Ishikawa (cell line): ENCODE measurements around the gene RAB37.

Source experiments
- CEBPB ChIP-seq: IDR thresholded peaks from 2 replicates; pipeline ENCODE4 v1.6.1; 2012
- EGR1 ChIP-seq: IDR thresholded peaks from 2 replicates; pipeline ENCODE4 v1.6.1; 2012
- EP300 ChIP-seq: IDR thresholded peaks from 2 replicates; pipeline ENCODE4 v1.6.1; 2012; ENCODE audit warnings: borderline replicate concordance
- FOXM1 ChIP-seq: IDR thresholded peaks from 2 replicates; pipeline ENCODE4 v1.6.1; 2012; ENCODE audit warnings: low read depth, borderline replicate concordance
- YY1 ChIP-seq: IDR thresholded peaks from 2 replicates; pipeline ENCODE4 v1.6.1; 2012; ENCODE audit warnings: low read depth
- TF ChIP-seq, protein P1 (sequence below): IDR thresholded peaks from 2 replicates; pipeline ENCODE4 v1.6.1; 2012
- TF ChIP-seq, protein P2 (sequence below): IDR thresholded peaks from 2 replicates; pipeline ENCODE4 v1.6.1; 2012; ENCODE audit warnings: low read depth, mild to moderate bottlenecking

DNA sequence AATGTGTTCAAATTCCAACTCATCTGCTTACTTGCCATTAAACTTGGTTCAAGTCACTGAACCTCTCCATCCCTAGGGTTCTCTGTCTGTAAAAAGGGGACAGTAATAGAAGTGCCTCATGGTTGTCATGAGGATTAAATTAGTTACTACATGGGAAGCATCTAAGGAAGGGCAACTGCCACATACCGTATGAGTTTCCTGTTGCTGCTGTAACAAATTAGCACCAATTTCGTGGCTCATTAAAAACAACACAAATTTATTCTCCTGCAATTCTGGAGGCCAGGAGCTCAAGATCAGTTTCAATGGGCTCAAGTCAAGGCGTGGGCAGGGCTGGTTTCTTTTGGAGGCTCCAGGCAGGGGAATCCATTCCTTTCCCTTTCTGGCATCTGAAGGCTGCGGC is 43.0 kb upstream of the RAB37 start:
- TF ChIP-seq, protein P1, sequence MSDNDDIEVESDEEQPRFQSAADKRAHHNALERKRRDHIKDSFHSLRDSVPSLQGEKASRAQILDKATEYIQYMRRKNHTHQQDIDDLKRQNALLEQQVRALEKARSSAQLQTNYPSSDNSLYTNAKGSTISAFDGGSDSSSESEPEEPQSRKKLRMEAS, result no peak
- TF ChIP-seq YY1 (no peak), EP300 (no peak), FOXM1 (no peak), CEBPB (no peak), EGR1 (no peak)
- TF ChIP-seq, protein P2, sequence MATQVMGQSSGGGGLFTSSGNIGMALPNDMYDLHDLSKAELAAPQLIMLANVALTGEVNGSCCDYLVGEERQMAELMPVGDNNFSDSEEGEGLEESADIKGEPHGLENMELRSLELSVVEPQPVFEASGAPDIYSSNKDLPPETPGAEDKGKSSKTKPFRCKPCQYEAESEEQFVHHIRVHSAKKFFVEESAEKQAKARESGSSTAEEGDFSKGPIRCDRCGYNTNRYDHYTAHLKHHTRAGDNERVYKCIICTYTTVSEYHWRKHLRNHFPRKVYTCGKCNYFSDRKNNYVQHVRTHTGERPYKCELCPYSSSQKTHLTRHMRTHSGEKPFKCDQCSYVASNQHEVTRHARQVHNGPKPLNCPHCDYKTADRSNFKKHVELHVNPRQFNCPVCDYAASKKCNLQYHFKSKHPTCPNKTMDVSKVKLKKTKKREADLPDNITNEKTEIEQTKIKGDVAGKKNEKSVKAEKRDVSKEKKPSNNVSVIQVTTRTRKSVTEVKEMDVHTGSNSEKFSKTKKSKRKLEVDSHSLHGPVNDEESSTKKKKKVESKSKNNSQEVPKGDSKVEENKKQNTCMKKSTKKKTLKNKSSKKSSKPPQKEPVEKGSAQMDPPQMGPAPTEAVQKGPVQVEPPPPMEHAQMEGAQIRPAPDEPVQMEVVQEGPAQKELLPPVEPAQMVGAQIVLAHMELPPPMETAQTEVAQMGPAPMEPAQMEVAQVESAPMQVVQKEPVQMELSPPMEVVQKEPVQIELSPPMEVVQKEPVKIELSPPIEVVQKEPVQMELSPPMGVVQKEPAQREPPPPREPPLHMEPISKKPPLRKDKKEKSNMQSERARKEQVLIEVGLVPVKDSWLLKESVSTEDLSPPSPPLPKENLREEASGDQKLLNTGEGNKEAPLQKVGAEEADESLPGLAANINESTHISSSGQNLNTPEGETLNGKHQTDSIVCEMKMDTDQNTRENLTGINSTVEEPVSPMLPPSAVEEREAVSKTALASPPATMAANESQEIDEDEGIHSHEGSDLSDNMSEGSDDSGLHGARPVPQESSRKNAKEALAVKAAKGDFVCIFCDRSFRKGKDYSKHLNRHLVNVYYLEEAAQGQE, result no peak
